Coronary artery (tissue), 2 donors: ENCODE measurements around the gene HEMK1.

Experiments
- DNase-seq: peaks from one replicate; pipeline ENCODE4 v3.0.0-alpha.2; 2017; ENCODE audit warnings: low spot score
- H3K27ac ChIP-seq, 2 donors: fragments of 200-600 bp; sonication (generic); one replicate each; pipeline ENCODE4 v1.5.1; 2016 to 2019
- H3K4me3 ChIP-seq: fragments of 200-600 bp; sonication (generic); 2 replicates; pipeline ENCODE4 v1.5.1; 2016; ENCODE audit warnings: mild to moderate bottlenecking, moderate library complexity
- TF ChIP-seq, protein P1 (sequence below): fragments of 200-600 bp; sonication (generic); IDR thresholded peaks from one replicate; pipeline ENCODE4 v1.5.1; 2019; ENCODE audit warnings: antibody characterized with exemption

Gene HEMK1

DNA sequence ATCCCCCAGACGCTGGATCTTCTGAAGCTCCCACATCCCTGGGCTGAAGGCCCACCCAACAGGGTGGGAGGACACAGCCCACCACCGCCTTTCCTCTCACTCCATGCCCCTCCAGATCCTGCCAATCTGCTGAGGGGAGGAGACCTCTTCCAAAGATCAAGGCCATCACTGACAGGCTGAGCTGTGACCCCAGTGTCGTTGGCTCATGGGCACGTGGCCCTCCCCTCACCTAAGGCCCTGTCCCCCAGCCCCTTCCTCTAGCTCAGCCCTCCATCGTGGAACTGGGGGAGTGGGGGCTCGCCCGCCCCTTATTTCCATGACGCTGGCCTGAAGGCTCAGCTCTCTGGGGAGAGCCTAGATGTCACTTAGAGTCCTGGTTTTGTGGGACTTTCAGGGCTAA is 12.2 kb upstream of the HEMK1 start:
- TF ChIP-seq, protein P1, sequence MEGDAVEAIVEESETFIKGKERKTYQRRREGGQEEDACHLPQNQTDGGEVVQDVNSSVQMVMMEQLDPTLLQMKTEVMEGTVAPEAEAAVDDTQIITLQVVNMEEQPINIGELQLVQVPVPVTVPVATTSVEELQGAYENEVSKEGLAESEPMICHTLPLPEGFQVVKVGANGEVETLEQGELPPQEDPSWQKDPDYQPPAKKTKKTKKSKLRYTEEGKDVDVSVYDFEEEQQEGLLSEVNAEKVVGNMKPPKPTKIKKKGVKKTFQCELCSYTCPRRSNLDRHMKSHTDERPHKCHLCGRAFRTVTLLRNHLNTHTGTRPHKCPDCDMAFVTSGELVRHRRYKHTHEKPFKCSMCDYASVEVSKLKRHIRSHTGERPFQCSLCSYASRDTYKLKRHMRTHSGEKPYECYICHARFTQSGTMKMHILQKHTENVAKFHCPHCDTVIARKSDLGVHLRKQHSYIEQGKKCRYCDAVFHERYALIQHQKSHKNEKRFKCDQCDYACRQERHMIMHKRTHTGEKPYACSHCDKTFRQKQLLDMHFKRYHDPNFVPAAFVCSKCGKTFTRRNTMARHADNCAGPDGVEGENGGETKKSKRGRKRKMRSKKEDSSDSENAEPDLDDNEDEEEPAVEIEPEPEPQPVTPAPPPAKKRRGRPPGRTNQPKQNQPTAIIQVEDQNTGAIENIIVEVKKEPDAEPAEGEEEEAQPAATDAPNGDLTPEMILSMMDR, result no peak
- Histone ChIP-seq H3K4me3 (no peak overlapping the region), H3K27ac (no peak overlapping the region)
- no peak for DNase-seq

DNA sequence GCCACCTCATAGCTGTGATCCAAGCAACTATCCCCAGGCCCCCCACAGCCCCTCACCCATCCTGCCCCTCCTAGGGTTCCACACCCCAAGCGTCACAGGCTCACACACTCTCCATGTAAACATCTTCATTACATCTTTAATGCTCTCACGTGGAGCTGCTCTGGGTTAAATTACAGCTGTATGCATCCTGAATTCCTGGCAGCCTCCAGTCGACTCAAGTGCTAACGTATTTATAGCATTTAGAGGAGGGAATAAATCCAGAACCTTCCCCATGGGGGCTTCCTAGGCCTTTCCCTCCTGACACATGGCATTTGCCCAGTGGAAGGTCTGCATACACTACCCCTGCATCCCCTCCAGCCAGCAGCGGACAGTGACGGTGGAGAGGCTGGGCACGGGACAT is 11.4 kb upstream of the HEMK1 start:
- no peak overlapping the region for H3K27ac ChIP-seq

DNA sequence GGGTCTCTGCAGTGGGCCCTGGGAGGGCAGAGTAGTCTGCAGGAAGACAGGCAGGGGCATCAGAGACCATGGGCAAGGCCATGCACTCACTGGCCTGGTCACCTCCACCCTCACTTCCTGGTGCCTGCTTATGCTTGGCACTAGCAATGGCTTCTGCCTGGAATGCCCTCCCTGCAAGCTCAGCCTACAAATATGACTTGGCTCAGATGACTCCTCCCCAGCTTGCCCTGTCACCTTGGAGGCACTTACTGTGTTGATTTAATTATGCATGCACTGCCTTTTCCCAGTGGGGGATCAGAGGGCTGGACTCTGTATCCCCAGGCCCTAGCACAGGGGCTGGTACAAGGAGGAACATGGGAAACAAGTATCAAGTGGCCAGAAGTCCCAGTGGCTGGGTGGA is 9.6 kb upstream of the HEMK1 start:
- Histone ChIP-seq H3K27ac (no peak overlapping the region), H3K4me3 (no peak overlapping the region)
- DNase-seq, result no peak
- TF ChIP-seq, protein P1, result no peak

More for the DNA sequence above, 11.4 kb upstream of the HEMK1 start:
- H3K4me3 ChIP-seq, result no peak overlapping the region
- no peak for DNase-seq
- TF ChIP-seq, protein P1, result no peak

DNA sequence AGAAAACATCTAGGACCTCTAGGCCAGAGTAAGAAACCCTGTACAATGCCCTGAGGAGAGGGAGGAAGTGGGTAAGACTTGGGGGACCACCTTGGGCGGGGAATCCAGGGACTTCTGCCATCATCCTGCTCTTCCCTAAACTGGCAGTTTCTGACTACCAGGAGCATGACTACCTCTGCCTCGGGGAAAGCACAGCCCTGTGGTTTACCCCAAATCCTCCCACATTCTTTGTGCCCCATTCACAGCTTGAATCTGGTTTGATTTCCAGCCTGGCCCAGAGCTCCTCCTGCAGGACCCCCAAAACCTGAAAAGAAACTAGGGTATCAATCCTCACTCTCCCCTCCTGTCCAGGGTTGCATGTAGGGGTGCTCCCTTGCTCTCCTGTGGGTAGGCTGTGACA is 6.5 kb upstream of the HEMK1 start:
- no peak for DNase-seq
- Histone ChIP-seq H3K27ac (no peak overlapping the region), H3K4me3 (no peak overlapping the region)
- TF ChIP-seq, protein P1, result no peak

DNA sequence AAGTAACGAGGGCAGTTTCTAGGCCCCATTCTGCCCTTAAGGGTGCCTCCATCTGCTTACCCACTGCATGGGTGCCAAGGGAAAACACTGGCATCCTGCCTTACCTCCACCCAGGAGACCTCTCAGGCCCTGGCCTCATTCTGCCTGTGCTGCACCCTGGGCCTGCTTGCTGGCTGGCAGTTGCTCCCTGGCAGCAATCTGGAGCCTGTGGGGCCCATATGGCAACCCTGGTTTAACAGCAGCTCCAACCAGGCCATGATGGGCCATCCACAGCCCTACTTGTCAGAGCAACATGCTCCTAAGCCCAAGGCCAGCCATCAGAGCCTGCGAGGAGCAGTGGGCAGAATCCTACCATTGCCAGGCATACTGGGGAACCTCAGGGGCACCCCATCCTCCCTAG is 5.5 kb upstream of the HEMK1 start:
- TF ChIP-seq, protein P1, result no peak
- no peak overlapping the region for H3K27ac ChIP-seq
- DNase-seq, result no peak
- H3K4me3 ChIP-seq, result no peak overlapping the region

DNA sequence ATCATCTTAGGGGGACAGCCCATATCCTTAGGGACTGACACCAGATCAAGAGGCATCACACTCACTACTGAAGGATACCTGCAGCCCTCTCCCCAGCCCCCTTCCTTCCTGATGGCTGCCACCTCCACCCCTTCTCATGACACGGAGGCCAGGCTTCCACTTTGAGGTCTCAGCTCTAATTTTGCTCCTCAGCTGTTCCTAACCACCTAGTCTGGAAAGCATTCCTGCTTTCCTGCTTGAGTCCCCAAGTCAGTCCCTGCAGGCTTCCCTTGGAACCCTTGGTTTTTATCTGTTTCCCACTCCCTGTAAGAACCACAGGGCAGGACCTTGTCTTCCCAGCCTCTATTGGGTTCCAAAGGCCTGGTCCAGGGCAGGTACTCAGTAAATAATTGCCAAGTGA is 5.0 kb upstream of the HEMK1 start:
- no peak overlapping the region for H3K27ac ChIP-seq
- no peak for DNase-seq
- no peak overlapping the region for H3K4me3 ChIP-seq
- TF ChIP-seq, protein P1, result no peak

DNA sequence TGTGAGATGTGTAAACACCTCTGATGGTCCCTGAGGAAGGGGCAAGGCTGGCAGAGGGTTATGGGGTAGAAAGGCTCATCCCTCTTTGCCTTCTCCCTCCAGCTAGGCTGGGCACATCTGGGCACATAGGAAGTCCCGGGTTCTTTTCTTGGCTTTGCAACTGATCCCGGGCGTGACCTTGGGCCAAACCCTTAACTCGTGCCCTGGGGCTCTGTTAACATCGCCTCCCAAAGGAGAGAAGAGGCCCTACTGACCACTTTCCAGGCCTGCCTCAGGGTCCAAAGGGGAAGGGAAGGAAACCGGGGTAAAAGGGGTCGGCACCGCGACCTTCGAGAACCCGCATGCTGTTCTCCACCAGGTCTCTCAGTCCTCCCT is 2.3 kb upstream of the HEMK1 start:
- peak overlapping the region; percentile 81 to 82 for H3K27ac ChIP-seq
- TF ChIP-seq, protein P1, result no peak
- DNase-seq, result no peak

More for the DNA sequence above, 2.3 kb upstream of the HEMK1 start:
- peak overlapping the region; percentile 76 for H3K4me3 ChIP-seq
